Epithelial cell of proximal tubule (primary cell): ENCODE results near the gene UGCG. TPM values are rescaled to one million over a fixed set of nuclear protein-coding genes. Genes with fewer than 3 reads are reported as not detected.

Experiments used
- DNase-seq: peaks from one replicate; pipeline ENCODE4 v3.0.0-alpha.2; 2011; ENCODE audit warnings: low read depth
- H3K4me3 ChIP-seq: 2 replicates; pipeline ENCODE4 v1.5.1; 2011; ENCODE audit warnings: low read depth, mild to moderate bottlenecking, low read length
- total RNA-seq: library from RNA; depleted of rRNA; stranded (reverse); fragments of >200 nt; gene quantifications from 2 replicates; pipeline ENCODE4 v1.2.3, GENCODE V29; 2015
- TF ChIP-seq, protein P1 (sequence below): conservative IDR thresholded peaks from 2 replicates; pipeline ENCODE4 v1.5.1; 2012; ENCODE audit warnings: low read depth, mild to moderate bottlenecking, low read length

The UGCG gene
- total RNA-seq, 1 donor from 2014 or later, result 288 TPM

DNA sequence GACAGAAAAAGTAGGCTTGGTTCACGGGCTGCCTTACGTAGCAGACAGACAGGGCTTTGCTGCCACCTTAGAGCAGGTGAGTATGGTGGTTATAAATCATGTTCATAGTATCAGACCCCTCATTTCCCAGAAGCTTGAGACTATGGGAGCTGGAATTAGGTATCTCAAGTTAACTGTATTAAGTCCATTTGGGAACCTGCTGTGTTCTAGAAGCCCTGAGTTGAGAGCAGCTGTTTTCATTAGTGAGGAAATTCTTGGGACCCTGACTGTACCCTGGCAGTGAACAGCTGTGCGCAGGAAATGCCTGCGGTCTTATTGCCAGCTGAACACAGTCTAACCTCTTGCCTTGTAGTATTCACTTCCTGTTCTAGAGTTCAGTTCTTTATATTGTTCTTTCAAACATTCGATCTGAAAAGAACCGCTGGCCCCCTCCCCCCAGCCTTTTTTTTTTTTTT lies 29.8 kb downstream of the UGCG start:
- TF ChIP-seq, protein P1, sequence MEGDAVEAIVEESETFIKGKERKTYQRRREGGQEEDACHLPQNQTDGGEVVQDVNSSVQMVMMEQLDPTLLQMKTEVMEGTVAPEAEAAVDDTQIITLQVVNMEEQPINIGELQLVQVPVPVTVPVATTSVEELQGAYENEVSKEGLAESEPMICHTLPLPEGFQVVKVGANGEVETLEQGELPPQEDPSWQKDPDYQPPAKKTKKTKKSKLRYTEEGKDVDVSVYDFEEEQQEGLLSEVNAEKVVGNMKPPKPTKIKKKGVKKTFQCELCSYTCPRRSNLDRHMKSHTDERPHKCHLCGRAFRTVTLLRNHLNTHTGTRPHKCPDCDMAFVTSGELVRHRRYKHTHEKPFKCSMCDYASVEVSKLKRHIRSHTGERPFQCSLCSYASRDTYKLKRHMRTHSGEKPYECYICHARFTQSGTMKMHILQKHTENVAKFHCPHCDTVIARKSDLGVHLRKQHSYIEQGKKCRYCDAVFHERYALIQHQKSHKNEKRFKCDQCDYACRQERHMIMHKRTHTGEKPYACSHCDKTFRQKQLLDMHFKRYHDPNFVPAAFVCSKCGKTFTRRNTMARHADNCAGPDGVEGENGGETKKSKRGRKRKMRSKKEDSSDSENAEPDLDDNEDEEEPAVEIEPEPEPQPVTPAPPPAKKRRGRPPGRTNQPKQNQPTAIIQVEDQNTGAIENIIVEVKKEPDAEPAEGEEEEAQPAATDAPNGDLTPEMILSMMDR, result no peak
- DNase-seq, result no peak
- H3K4me3 ChIP-seq, result no peak overlapping the region

DNA sequence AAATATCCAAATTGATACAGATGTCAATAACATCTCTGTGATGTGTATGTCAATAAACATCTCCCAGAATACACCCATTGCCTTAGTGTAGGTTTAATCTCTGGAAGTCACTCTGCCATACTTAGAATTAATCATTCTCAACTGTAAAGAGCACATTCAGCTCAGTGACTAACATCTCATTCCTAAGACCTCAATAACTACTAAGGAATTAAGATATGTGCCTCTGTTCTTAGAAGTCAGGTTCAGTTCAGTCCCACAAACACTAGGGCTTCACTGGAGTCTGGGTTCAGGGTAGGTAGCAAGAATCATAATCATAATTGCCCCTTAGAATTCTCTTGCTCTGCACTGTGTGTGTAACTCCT lies 31.7 kb downstream of the UGCG start:
- TF ChIP-seq, protein P1, result peak; percentile 4
- peak; percentile 59 for DNase-seq
- H3K4me3 ChIP-seq, result no peak overlapping the region

DNA sequence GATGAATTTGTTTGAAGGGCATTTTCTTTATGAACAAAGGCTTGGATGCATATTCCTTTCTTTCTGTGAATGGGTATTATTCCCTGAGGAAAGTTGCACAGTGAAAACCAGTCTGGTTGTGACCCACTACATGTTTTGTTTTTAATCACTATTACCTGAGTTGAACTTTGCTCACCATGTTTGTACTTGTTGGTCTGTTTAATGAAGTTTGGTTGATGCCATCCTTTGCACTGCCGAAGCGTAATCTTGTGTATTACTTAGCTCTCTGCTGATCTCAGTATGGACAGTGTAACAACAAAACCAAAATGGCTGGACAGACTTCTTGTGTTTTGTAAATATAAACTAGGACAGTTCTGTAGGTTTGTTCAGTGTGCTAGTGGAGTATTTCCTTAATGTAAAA lies 38.1 kb downstream of the UGCG start:
- no peak overlapping the region for H3K4me3 ChIP-seq
- TF ChIP-seq, protein P1, result no peak
- DNase-seq, result no peak

DNA sequence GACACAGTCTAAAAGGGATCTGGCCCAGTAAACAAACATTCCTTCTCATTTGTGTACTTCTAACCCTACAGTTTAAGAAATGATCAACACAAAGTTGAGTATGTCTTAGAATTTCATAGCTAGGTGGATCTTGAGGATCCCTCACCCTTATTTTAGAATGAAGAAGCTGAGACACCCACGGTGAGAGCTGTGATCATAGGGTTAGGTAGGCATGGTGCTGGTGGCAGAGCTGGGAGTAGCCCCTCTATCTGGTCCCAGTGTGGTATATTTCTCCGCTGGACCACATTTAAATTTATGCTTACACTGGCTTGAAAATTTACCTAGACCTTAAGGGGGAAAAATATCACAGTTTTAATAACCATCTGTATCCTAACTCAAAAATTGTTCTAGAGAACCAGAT lies 39.8 kb downstream of the UGCG start:
- no peak overlapping the region for H3K4me3 ChIP-seq
- no peak for DNase-seq
- TF ChIP-seq, protein P1, result no peak

- TF ChIP-seq, protein P1, result no peak
- no peak for DNase-seq
- no peak overlapping the region for H3K4me3 ChIP-seq
Measured at GRCh38 chr9:111937301-111937700, 40.7 kb downstream of the UGCG start.

DNA sequence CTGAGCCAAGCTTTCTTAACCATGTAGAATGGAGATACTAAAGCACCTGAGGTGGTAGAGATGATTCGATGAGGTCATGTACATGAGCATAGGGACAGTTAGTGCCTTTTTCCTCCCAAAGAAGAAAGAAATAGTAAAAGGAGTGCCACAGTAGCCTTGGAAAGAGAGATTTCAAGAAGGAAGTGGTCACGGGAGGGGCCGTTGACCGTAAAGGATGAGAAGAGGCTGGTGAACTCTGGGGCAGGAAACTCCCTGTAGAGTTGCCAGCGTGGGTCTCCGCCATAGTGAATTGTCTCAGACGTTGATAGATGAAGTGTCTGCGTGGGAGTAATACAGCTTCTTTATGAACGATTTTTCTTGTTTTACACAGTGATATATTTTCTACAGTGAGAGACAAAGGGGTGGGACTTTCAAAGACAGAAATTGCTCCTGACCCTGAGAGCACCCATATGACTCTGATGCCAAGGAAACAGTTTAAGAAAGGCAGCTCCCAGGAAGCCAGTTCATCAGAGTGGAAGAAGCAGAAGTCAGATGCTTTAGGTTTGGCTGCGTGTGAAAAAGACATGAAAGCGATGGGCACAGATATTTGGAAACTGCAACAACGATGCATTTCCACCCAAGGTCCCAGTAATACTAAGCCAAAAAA lies 41.3 kb downstream of the UGCG start:
- no peak overlapping the region for H3K4me3 ChIP-seq
- TF ChIP-seq, protein P1, result no peak
- DNase-seq, result no peak

GRCh38 chr9:111938427-111938800 lies 41.8 kb downstream of the UGCG start:
- H3K4me3 ChIP-seq, result no peak overlapping the region
- no peak for DNase-seq
- TF ChIP-seq, protein P1, result no peak
